HG03460 (cell line): ENCODE results near the gene PCNT.
A peak's percentile ranks its signal among the peaks of the same experiment; 100 is the strongest.
"Not testable (repeated sequence)": the region's sequence is repeated elsewhere in the genome, so short reads cannot be mapped to it uniquely, and the experiment has no call there.

ENCODE experiments used
- ATAC-seq: cut with Tn5 transposase; IDR thresholded peaks from one replicate; pipeline ENCODE4 v1.9.1; 2021; ENCODE audit not compliant: unreplicated experiment

PCNT gene

DNA sequence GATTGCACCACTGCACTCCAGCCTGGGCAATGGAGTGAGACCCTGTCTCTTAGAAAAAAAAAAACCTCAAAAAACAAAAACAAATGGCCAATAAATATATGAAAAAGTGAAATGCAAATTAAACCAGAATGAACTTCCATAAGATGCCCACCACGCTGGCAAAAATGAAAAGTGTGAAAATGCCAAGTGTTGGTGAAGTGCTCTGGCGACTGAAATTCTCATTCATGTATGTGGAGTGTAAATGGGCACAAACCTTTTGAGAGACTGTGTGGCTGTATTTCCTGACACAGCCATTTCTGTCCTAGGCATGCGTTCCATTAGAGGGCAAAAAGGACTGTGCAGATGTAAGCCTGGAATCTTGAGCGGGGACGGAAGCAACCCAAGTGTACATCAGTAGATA, 19.5 kb upstream of the PCNT start:
- no peak for ATAC-seq

DNA sequence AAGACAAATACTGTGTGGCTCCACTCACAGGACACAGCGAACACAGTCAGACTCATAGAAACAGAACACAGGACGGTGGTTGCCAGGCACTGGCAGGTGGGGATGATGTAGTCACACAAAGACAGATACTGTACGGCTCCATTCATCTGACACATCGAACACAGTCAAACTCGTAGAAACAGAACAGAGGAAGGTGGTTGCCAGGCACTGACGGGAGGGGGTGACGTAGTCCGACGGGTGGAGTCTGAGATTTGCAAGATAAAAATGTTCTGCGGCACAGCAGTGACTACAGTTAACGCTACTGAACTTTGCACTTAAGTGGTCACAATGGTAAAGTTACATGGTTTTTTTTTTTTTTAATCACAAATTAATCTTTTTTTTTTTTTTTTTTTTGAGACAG, 19.0 kb upstream of the PCNT start:
- no peak for ATAC-seq

- ATAC-seq, result no peak
Measured at GRCh38 chr21:46307625-46308024, 16.3 kb upstream of the PCNT start.

- ATAC-seq, result no peak
Measured at GRCh38 chr21:46308431-46308830, 15.5 kb upstream of the PCNT start.

DNA sequence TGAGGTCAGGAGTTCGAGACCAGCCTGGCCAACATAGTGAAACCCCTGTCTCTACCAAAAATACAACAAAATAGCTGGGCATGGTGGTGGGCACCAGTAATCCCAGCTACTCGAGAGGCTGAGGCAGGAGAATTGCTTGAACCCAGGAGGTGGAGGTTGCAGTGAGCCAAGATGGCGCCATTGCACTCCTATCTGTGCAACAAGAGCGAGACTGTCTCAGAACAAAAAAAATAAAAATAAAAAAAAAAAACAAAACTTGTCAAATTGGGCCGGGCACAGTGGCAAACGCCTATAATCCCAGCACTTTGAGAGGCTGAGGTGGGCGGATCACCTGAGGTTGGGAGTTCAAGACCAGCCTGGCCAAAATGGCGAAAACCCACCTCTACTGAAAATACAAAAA, 13.7 kb upstream of the PCNT start:
- not testable (repeated sequence) for ATAC-seq

DNA sequence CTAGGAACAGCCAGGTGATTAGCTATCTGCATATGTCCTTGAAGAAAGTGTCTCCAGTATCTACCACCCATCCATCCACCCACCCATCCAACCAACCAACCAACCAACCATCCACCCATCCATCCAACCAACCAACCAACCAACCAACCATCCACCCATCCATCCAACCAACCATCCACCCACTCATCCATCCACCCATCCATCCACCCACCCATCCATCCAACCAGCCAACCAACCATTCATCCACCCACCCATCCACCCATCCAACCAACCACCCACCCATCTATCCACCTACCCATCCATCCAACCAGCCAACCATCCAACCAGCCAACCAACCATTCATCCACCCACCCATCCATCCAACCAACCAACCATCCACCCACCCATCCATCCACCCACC, 12.4 kb upstream of the PCNT start:
- ATAC-seq, result no peak

DNA sequence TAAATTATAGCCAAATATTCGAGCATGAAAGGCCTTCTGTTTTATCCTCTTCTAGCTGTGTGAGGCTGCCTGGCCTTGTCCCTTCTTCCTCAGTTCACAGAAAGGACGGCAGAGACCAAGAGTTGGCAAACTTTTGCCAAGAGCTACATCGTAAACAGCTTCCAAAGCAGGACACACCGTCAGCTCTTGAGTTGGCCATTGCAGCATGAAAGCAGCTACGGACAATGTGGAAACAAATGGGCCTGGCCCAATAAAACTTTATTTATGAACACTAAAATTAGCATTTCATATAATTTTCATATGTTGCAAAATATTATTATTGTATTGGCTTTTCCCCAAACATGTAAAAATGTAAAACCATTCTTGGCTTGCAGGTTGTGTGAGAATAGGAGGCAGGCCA, 11.0 kb upstream of the PCNT start:
- ATAC-seq, result no peak

DNA sequence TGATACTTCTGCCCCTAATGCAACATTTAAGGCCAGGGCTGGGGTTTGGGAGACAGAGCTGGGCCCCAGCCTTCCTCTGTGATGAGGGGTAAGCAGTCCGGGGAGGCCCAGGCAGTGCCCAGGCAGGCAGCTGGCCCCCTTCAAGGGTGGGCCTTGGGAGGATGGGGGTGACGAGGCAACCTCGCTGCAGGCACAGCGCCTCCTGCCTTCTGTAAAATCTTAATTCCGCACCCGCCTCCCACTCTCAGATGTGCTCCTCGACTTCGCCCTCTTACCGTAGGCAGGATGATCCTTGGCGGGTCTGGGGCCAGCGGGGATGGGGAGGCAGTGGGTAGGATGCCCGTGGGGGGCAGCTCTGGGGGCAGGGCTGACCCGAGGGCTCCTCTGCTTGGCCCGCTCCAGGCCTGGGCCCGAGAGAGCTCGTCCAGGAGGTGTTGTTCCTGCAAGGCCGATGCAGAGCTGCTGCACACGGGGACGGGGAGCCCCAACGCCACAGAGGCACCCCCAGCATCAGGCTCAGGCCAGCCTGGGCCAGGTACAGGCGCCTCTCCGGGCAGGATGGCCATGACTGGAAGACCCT, 9.4 kb upstream of the PCNT start:
- ATAC-seq, result no peak

- no peak for ATAC-seq
Measured at GRCh38 chr21:46316708-46317324, 7.1 kb upstream of the PCNT start.

- no peak for ATAC-seq
Measured at GRCh38 chr21:46317710-46318463, 6.1 kb upstream of the PCNT start.

DNA sequence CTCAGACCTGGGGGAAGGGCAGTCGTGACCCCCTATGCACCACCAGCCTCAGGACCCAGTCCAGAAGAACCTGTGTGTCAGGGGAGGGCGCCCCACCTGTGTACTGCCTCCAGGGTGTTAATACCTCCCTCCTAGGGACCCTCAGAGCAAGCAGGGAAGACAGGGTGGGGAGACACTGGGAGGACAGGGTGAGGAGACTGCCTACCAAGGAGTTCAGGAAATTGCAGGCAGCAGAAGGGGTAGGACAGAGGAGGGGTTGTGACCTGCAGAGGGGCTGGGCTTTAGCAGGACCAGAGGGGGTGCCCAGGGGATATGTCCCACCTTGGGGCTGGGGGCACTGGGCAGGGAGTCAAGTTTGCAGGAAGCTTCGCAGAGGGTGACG, 5.5 kb upstream of the PCNT start:
- no peak for ATAC-seq

- ATAC-seq, result no peak
Measured at GRCh38 chr21:46319186-46319585, 4.8 kb upstream of the PCNT start.

- ATAC-seq, result no peak
Measured at GRCh38 chr21:46320331-46320801, 3.6 kb upstream of the PCNT start.

DNA sequence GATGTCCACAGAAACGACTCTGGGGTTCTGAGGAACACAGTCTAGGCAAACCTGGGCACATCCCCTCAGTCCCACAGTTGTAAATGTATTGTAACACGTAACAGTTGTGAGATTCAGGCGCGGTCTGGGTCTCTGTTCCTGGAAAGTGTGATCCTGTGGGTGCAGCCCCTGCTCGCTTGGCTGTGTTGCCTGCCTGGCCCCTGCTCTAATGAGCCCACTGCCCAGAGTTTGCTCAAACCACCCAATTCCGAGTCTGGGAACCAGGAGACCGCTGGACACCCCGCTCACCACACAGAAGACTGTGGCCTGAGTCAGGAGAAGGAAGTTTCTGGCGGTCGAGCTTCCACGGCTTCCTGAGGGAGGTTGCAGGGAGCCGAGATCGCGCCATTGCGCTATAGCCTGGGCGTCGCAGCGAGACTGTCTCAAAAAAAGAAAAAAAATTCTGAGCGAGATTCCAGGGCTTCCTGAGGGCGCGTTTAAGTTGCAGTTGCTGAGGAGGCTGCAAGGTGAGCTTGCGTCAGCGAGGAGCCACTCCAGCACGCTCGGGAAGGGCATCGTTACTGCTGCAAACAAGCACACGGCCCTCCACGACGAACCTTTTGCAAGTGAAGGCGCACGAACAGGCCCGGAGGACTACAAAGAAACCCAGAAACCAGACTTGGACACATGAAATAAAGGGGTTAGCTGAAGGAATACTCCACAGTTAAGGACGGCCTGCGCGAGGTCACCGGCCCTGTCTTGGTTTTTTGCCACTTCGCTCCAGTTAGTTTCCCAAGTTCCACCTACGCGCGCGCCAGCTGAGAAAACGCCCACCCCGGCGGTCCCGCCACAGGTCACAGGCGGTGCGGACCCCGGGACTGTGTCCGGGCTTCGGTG, 1.4 kb upstream of the PCNT start:
- no peak for ATAC-seq

- peak; percentile 5 for ATAC-seq
Measured at GRCh38 chr21:46323227-46323709, 688 bp upstream of the PCNT start.

GRCh38 chr21:46324390-46325072, 575 bp downstream of the PCNT start:
- ATAC-seq, result peak; percentile 48

GRCh38 chr21:46325073-46325912, 1.3 kb downstream of the PCNT start:
- no peak for ATAC-seq

GRCh38 chr21:46326110-46326703, 2.3 kb downstream of the PCNT start:
- no peak for ATAC-seq

DNA sequence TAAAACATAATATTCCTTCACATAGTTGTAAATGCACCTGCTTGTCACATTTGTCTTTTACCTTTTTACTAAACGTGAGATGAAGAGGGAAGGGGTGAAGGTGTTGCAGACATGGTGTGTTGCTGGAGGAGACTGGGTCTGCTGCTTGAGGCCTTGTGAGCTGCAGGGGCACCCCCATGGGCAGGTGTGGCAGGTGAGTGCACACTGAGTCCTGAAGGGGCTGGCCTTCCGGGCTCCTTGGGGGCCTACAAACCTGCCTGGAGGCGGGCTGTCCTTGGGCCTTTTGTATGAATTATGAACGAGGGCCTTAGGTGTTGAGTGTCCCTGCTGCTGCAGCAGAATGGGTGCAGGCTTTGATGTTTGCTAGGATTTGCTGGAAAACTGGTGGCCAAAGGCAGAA, 3.8 kb downstream of the PCNT start:
- ATAC-seq, result no peak
